T-cell (primary cell): ENCODE measurements around the gene TMEM176A. TPM values are rescaled to one million over a fixed set of nuclear protein-coding genes. Genes with fewer than 3 reads are reported as not detected.
"Not testable (repeated sequence)": the region's sequence is repeated elsewhere in the genome, so short reads cannot be mapped to it uniquely, and the experiment has no call there.

ENCODE experiments used
- ATAC-seq, 4 experiments: fragments of 200-7000 bp in 3 of 4; fragments of 150-1000 bp in 1 of 4; cut with Tn5 transposase; replicated peaks in 1 of 4; 1 replicate in 3 of 4; 2 replicates in 1 of 4; pipeline ENCODE4 v1.10.0; 2021; ENCODE audit warnings: moderate library complexity in 3 of 4, mild to moderate bottlenecking in 2 of 4, moderate number of reproducible peaks in 1 of 4
- CTCF ChIA-PET, 2 donors: fragments of 300-600 bp; sonication (Branson Sonifier 250); formaldehyde crosslinking; loops; one replicate each; lab custom pipeline; 2022; ENCODE audit warnings: antibody characterized with exemption in 2 of 2; lab: Charles Lee
- POLR2A ChIA-PET, 2 donors: fragments of 300-600 bp; sonication (Branson Sonifier 250); formaldehyde crosslinking; loops; one replicate each; lab custom pipeline; 2022; ENCODE audit warnings: antibody characterized with exemption in 2 of 2; lab: Charles Lee
- DNase-seq, 35 experiments: peaks; one replicate each; pipeline versions ENCODE4 v3.0.0 to v3.0.0-alpha.2; 2013 to 2023
- H3K27ac ChIP-seq: one replicate; pipeline ENCODE4 v1.5.1; 2013; ENCODE audit warnings: low read length
- H3K27me3 ChIP-seq, 2 experiments: replicated peaks in 1 of 2; 1 replicate in 1 of 2; 2 replicates in 1 of 2; pipeline versions ENCODE4 v1.6.1 to v1.7.0; 2013; ENCODE audit warnings: low read length in 1 of 2, mixed read lengths in 1 of 2; ENCODE audit not compliant: control insufficient read depth in 2 of 2, insufficient read depth in 2 of 2; ENCODE audit errors: extremely low read depth in 1 of 2
- H3K36me3 ChIP-seq, 2 donors: 1 replicate in 1 of 2; 2 replicates in 1 of 2; pipeline versions ENCODE4 v1.6.1 to v1.7.0; 2013; ENCODE audit warnings: low read length in 1 of 2; ENCODE audit not compliant: control insufficient read depth in 2 of 2, insufficient read depth in 1 of 2; ENCODE audit errors: extremely low read depth in 1 of 2
- H3K4me1 ChIP-seq, 2 experiments: 1 replicate in 1 of 2; 2 replicates in 1 of 2; pipeline versions ENCODE4 v1.6.1 to v1.7.0; 2013; ENCODE audit warnings: low read length in 2 of 2, mixed read lengths in 1 of 2; ENCODE audit not compliant: insufficient read depth in 2 of 2, control insufficient read depth in 1 of 2; ENCODE audit errors: extremely low read depth in 1 of 2
- H3K4me3 ChIP-seq, 2 donors: 1 replicate in 1 of 2; 2 replicates in 1 of 2; pipeline versions ENCODE4 v1.5.1 to v1.7.0; 2013; ENCODE audit warnings: mild to moderate bottlenecking in 2 of 2, low read length in 1 of 2, moderate library complexity in 1 of 2; ENCODE audit not compliant: control insufficient read depth in 1 of 2; ENCODE audit errors: extremely low read depth in 1 of 2
- H3K9me3 ChIP-seq: 2 replicates; pipeline ENCODE4 v1.7.0; 2013
- H3K27ac Mint-ChIP-seq, 2 donors: one replicate each; pipeline ENCODE4 v1.8.0; 2020 to 2021; ENCODE audit warnings: mild to moderate bottlenecking in 2 of 2, mixed read lengths in 2 of 2
- H3K27me3 Mint-ChIP-seq, 2 donors: one replicate each; pipeline ENCODE4 v1.8.0; 2021 to 2022; ENCODE audit warnings: mixed read lengths in 2 of 2
- H3K36me3 Mint-ChIP-seq: one replicate; pipeline ENCODE4 v1.8.0; 2021; ENCODE audit warnings: mixed read lengths
- H3K4me1 Mint-ChIP-seq, 3 donors: one replicate each; pipeline ENCODE4 v1.8.0; 2020 to 2022; ENCODE audit warnings: mixed read lengths in 3 of 3, mild to moderate bottlenecking in 1 of 3
- H3K4me3 Mint-ChIP-seq, 3 donors: one replicate each; pipeline ENCODE4 v1.8.0; 2020 to 2022; ENCODE audit warnings: mild to moderate bottlenecking in 3 of 3, mixed read lengths in 3 of 3, moderate library complexity in 3 of 3
- H3K9me3 Mint-ChIP-seq, 3 donors: one replicate each; pipeline ENCODE4 v1.8.0; 2020 to 2022; ENCODE audit warnings: mixed read lengths in 3 of 3
- WGBS: methylation state at CpG from one replicate; pipeline ENCODE4 v1.1.5; 2013; ENCODE audit warnings: missing lambda C conversion rate; ENCODE audit not compliant: insufficient coverage; 5-methylcytosine and 5-hydroxymethylcytosine counted together
- total RNA-seq, 35 experiments: library from RNA in 6 of 35; stranded (reverse) in 6 of 35; fragments of 120-200 nt in 1 of 35; gene quantifications; one replicate each; pipeline versions ENCODE4 v1.2.1 to v1.2.4 and lab custom pipeline; 2013 to 2026

Gene TMEM176A
- total RNA-seq, 5 donors from 2014 or later (not counting 1 experiment from before 2014, with no cell fraction given), result 0.43 to 0.79 (median 0.73) TPM; not detected in 2

- DNase-seq, H3K27me3 ChIP-seq, H3K36me3 Mint-ChIP-seq, H3K27me3 Mint-ChIP-seq, H3K4me1 Mint-ChIP-seq, H3K4me3 ChIP-seq, H3K27ac Mint-ChIP-seq, POLR2A ChIA-PET, ATAC-seq, H3K4me3 Mint-ChIP-seq, H3K4me1 ChIP-seq, H3K27ac ChIP-seq, H3K9me3 ChIP-seq, H3K36me3 ChIP-seq: not testable (repeated sequence)
- WGBS, result no CpG with 5 or more reads among the region's 1 CpG
- CTCF ChIA-PET, result interaction anchor here in 1 of 2 donors (0.5 kb wide), 1 partner anchor 458 kb away, joined by 4 read pairs; no protein-coding TSS in a partner anchor
- peaks cover 5 to 18% (median 8%) of the 10 kb centered on the region in 3 donors for H3K9me3 Mint-ChIP-seq
Measured at GRCh38 chr7:150774131-150774530, 26.4 kb upstream of the TMEM176A start.

GRCh38 chr7:150778014-150778737, 22.4 kb upstream of the TMEM176A start:
- H3K9me3 ChIP-seq, result no peaks in the 10 kb centered on the region
- POLR2A ChIA-PET, result no interaction called here

GRCh38 chr7:150778738-150779301, 21.7 kb upstream of the TMEM176A start:
- H3K4me3 ChIP-seq, result no peak overlapping the region
- no peak overlapping the region for H3K27ac ChIP-seq
- Mint-ChIP-seq H3K4me3 (no peak overlapping the region), H3K27ac (peak overlapping the region in 1 of 2 donors; percentile 41), H3K36me3 (peaks cover 4% of the 10 kb centered on the region), H3K9me3 (peaks cover 3 to 5% (median 4%) of the 10 kb centered on the region in 3 donors), H3K27me3 (peaks cover 8 to 11% of the 10 kb centered on the region in 2 donors), H3K4me1 (peaks cover 4 to 6% (median 4%) of the 10 kb centered on the region in 3 donors)
- 4% methylated on average over 4 of the region's 12 CpGs for WGBS
- peaks cover 0 to 5% of the 10 kb centered on the region in 2 experiments for H3K27me3 ChIP-seq
- H3K9me3 ChIP-seq, result no peaks in the 10 kb centered on the region
- peaks cover 0 to 2% of the 10 kb centered on the region in 2 experiments for H3K4me1 ChIP-seq
- CTCF ChIA-PET, result interaction anchor here (0.5 to 1.5 kb wide), 6 partner anchors 10 to 235 kb away, joined by 3 to 4 read pairs (median 3); no protein-coding TSS in a partner anchor
- peak; percentile 23 to 81 (median 59) for DNase-seq
- no peaks in the 10 kb centered on the region for H3K36me3 ChIP-seq
- peak; percentile 48 to 61 (median 56) for ATAC-seq
- POLR2A ChIA-PET, result no interaction called here

More at GRCh38 chr7:150778014-150778737, 22.4 kb upstream of the TMEM176A start:
- H3K4me1 Mint-ChIP-seq, result peaks cover 4 to 6% (median 4%) of the 10 kb centered on the region in 3 donors
- H3K4me3 ChIP-seq, result no peak overlapping the region
- H3K36me3 ChIP-seq, result no peaks in the 10 kb centered on the region
- WGBS, result 76% methylated on average over 3 of the region's 8 CpGs
- CTCF ChIA-PET, result interaction anchor here (0.6 to 1.5 kb wide), 4 partner anchors 10 to 236 kb away, joined by 3 to 4 read pairs (median 3); no protein-coding TSS in a partner anchor
- DNase-seq, result no peak
- H3K27ac ChIP-seq, result no peak overlapping the region
- H3K27me3 ChIP-seq, result peaks cover 0 to 5% of the 10 kb centered on the region in 2 experiments
- H3K4me3 Mint-ChIP-seq, result no peak overlapping the region
- peaks cover 8% of the 10 kb centered on the region for H3K36me3 Mint-ChIP-seq
- H3K4me1 ChIP-seq, result peaks cover 0 to 2% of the 10 kb centered on the region in 2 experiments
- H3K27me3 Mint-ChIP-seq, result peaks cover 8 to 11% of the 10 kb centered on the region in 2 donors
- H3K9me3 Mint-ChIP-seq, result peaks cover 5 to 10% (median 6%) of the 10 kb centered on the region in 3 donors
- H3K27ac Mint-ChIP-seq, result no peak overlapping the region
- ATAC-seq, result no peak

- Mint-ChIP-seq H3K4me1 (peaks cover 4 to 6% (median 4%) of the 10 kb centered on the region in 3 donors), H3K27ac (no peak overlapping the region), H3K4me3 (no peak overlapping the region), H3K9me3 (no peaks in the 10 kb centered on the region), H3K36me3 (no peaks in the 10 kb centered on the region), H3K27me3 (peaks cover 8 to 11% of the 10 kb centered on the region in 2 donors)
- no CpG with 5 or more reads among the region's 3 CpGs for WGBS
- no peak overlapping the region for H3K4me3 ChIP-seq
- DNase-seq (no peak), ATAC-seq (no peak)
- ChIA-PET CTCF (no interaction called here), POLR2A (interaction anchor here in 1 of 2 donors (0.6 kb wide), 1 partner anchor 381 kb away, joined by 4 read pairs; no protein-coding TSS in a partner anchor)
- H3K27ac ChIP-seq, result no peak overlapping the region
- H3K36me3 ChIP-seq, result no peaks in the 10 kb centered on the region
- no peaks in the 10 kb centered on the region for H3K9me3 ChIP-seq
- H3K4me1 ChIP-seq, result peaks cover 0 to 2% of the 10 kb centered on the region in 2 experiments
- H3K27me3 ChIP-seq, result peaks cover 0 to 5% of the 10 kb centered on the region in 2 experiments
Measured at GRCh38 chr7:150780292-150780691, 20.3 kb upstream of the TMEM176A start.

- Histone ChIP-seq H3K27me3 (peaks cover 0 to 5% of the 10 kb centered on the region in 2 experiments), H3K36me3 (no peaks in the 10 kb centered on the region), H3K4me1 (peaks cover 0 to 2% of the 10 kb centered on the region in 2 experiments), H3K27ac (no peak overlapping the region), H3K4me3 (no peak overlapping the region), H3K9me3 (no peaks in the 10 kb centered on the region)
- H3K36me3 Mint-ChIP-seq, result no peaks in the 10 kb centered on the region
- ATAC-seq (no peak), DNase-seq (no peak)
- H3K4me3 Mint-ChIP-seq, result no peak overlapping the region
- 25% methylated on average over 2 of the region's 3 CpGs for whole genome bisulfite sequencing
- peaks cover 4 to 6% (median 4%) of the 10 kb centered on the region in 3 donors for H3K4me1 Mint-ChIP-seq
- peaks cover 11 to 13% of the 10 kb centered on the region in 2 donors for H3K27me3 Mint-ChIP-seq
- POLR2A ChIA-PET, result no interaction called here
- CTCF ChIA-PET, result no interaction called here
- no peak overlapping the region for H3K27ac Mint-ChIP-seq
- no peaks in the 10 kb centered on the region for H3K9me3 Mint-ChIP-seq
Measured at GRCh38 chr7:150781103-150781502, 19.5 kb upstream of the TMEM176A start.

GRCh38 chr7:150781961-150782360, 18.6 kb upstream of the TMEM176A start:
- no peak overlapping the region for H3K27ac ChIP-seq
- H3K9me3 Mint-ChIP-seq, result no peaks in the 10 kb centered on the region
- ATAC-seq (no peak), DNase-seq (no peak)
- H3K36me3 Mint-ChIP-seq, result no peaks in the 10 kb centered on the region
- no peaks in the 10 kb centered on the region for H3K36me3 ChIP-seq
- H3K9me3 ChIP-seq, result no peaks in the 10 kb centered on the region
- ChIA-PET CTCF (no interaction called here), POLR2A (no interaction called here)
- H3K27me3 ChIP-seq, result peaks cover 0 to 5% of the 10 kb centered on the region in 2 experiments
- no peak overlapping the region for H3K4me3 ChIP-seq
- no peak overlapping the region for H3K4me3 Mint-ChIP-seq
- H3K4me1 ChIP-seq, result peaks cover 0 to 2% of the 10 kb centered on the region in 2 experiments
- no peak overlapping the region for H3K27ac Mint-ChIP-seq
- 90% methylated on average over 1 of the region's 2 CpGs for WGBS
- peaks cover 11 to 13% of the 10 kb centered on the region in 2 donors for H3K27me3 Mint-ChIP-seq
- peaks cover 4 to 6% (median 4%) of the 10 kb centered on the region in 3 donors for H3K4me1 Mint-ChIP-seq
